Amniotic epithelial cell (primary cell): ENCODE data around the gene BAHD1.
A peak's percentile ranks its signal among the peaks of the same experiment; 100 is the strongest.

Experiments
- DNase-seq: peaks from one replicate; pipeline ENCODE4 v3.0.0-alpha.2; 2010; ENCODE audit warnings: low read depth

BAHD1 gene

GRCh38 chr15:40440743-40441564, at the start of gene BAHD1:
Gene BAHD1, plus strand, starts transcription at chr15:40440953. Its CDS starts 17,512 bp downstream, at chr15:40458465.
- DNase-seq = peak; percentile 91

GRCh38 chr15:40392986-40393948, 47.5 kb upstream of the BAHD1 start:
- DNase-seq = peak; percentile 36

GRCh38 chr15:40397688-40398412, 42.9 kb upstream of the BAHD1 start:
- no peak for DNase-seq

GRCh38 chr15:40398413-40398873, 42.3 kb upstream of the BAHD1 start:
- no peak for DNase-seq

GRCh38 chr15:40399370-40399769, 41.4 kb upstream of the BAHD1 start:
- DNase-seq = no peak

GRCh38 chr15:40405501-40406381, 35.0 kb upstream of the BAHD1 start, which contains the start of gene IVD:
Gene IVD, plus strand, starts transcription at chr15:40405795. Its CDS starts 33 bp downstream, at chr15:40405828.
- peak; percentile 95 for DNase-seq

- no peak for DNase-seq
Observed at GRCh38 chr15:40407330-40407990, 33.3 kb upstream of the BAHD1 start.

GRCh38 chr15:40409366-40409765, 31.4 kb upstream of the BAHD1 start:
- DNase-seq = no peak

- DNase-seq = no peak
Observed at GRCh38 chr15:40410476-40410875, 30.3 kb upstream of the BAHD1 start.

- DNase-seq = no peak
Observed at GRCh38 chr15:40412095-40412759, 28.5 kb upstream of the BAHD1 start.

- no peak for DNase-seq
Observed at GRCh38 chr15:40413036-40413435, 27.7 kb upstream of the BAHD1 start.

GRCh38 chr15:40414816-40415215, 25.9 kb upstream of the BAHD1 start:
- DNase-seq = no peak

- DNase-seq = no peak
Observed at GRCh38 chr15:40415226-40415625, 25.5 kb upstream of the BAHD1 start.

- no peak for DNase-seq
Observed at GRCh38 chr15:40416056-40416455, 24.7 kb upstream of the BAHD1 start.

- no peak for DNase-seq
Observed at GRCh38 chr15:40418126-40418525, 22.6 kb upstream of the BAHD1 start.

GRCh38 chr15:40420071-40420713, 20.6 kb upstream of the BAHD1 start:
- DNase-seq = no peak

- DNase-seq = no peak
Observed at GRCh38 chr15:40420793-40421192, 20.0 kb upstream of the BAHD1 start.

GRCh38 chr15:40421246-40422157, 19.3 kb upstream of the BAHD1 start:
- DNase-seq = peak; percentile 46
